Transverse colon (tissue), 4 donors: Measurements from ENCODE around the gene LMX1B. TPM values are rescaled to one million over a fixed set of nuclear protein-coding genes. Genes with fewer than 3 reads are reported as not detected.
"Not testable (repeated sequence)": the region's sequence is repeated elsewhere in the genome, so short reads cannot be mapped to it uniquely, and the experiment has no call there.

ENCODE experiments used
- DNase-seq: peaks from one replicate; pipeline ENCODE4 v3.0.0-alpha.2; 2019
- H3K27ac ChIP-seq, 4 donors: fragments of 200-600 bp; sonication (generic); 2 replicates each; pipeline ENCODE4 v1.5.1; 2016 to 2018; ENCODE audit warnings: inconsistent platforms in 4 of 4
- H3K27me3 ChIP-seq: fragments of 200-600 bp; sonication (generic); 2 replicates; pipeline ENCODE4 v1.5.1; 2017; ENCODE audit warnings: inconsistent platforms
- H3K36me3 ChIP-seq, 4 donors: fragments of 200-600 bp; sonication (generic); 2 replicates each; pipeline ENCODE4 v1.5.1; 2017 to 2019; ENCODE audit warnings: inconsistent platforms in 4 of 4
- H3K4me1 ChIP-seq, 4 donors: fragments of 200-600 bp; sonication (generic); 2 replicates each; pipeline ENCODE4 v1.5.1; 2017 to 2020; ENCODE audit warnings: inconsistent platforms in 4 of 4
- H3K4me3 ChIP-seq, 4 donors: fragments of 200-600 bp; sonication (generic); 1 replicate in 1 of 4; 2 replicates in 3 of 4; pipeline versions ENCODE4 v1.5.1 to v1.6.1; 2017 to 2019; ENCODE audit warnings: inconsistent platforms in 4 of 4
- H3K9me3 ChIP-seq, 2 donors: fragments of 200-600 bp; sonication (generic); 2 replicates each; pipeline ENCODE4 v1.5.1; 2017 to 2019; ENCODE audit warnings: inconsistent platforms in 2 of 2
- EP300 ChIP-seq: sonication (generic); formaldehyde crosslinking; IDR thresholded peaks from one replicate; pipeline ENCODE4 v1.6.1; 2017; ENCODE audit warnings: antibody characterized with exemption, low read depth
- POLR2A ChIP-seq: fragments of 450-650 bp; IDR thresholded peaks from one replicate; pipeline ENCODE4 v1.6.1; 2016; ENCODE audit warnings: antibody characterized with exemption, mild to moderate bottlenecking, moderate library complexity
- POLR2AphosphoS5 ChIP-seq, 3 donors: sonication (generic); formaldehyde crosslinking; IDR thresholded peaks; one replicate each; pipeline ENCODE4 v1.6.1; 2016; ENCODE audit warnings: antibody characterized with exemption in 3 of 3
- WGBS, 2 donors: methylation state at CpG; one replicate each; pipeline ENCODE4 v1.1.5; 2018; ENCODE audit warnings: low coverage in 1 of 2; 5-methylcytosine and 5-hydroxymethylcytosine counted together
- in situ Hi-C, 4 donors: fragments of 200-750 bp; cut with MboI; loops; one replicate each; pipeline versions ENCODE4 v1.15.0 to v1.15.1; 2017; ENCODE audit warnings: low sequenced_read_pairs in 3 of 4, low pct_ligation_motif_present in 1 of 4, low pct_unique_long_range_greater_than_20kb in 1 of 4
- intact Hi-C: fragments of 100-400 bp; cut with DNase I; formaldehyde crosslinking; loops from one replicate; pipeline ENCODE4 v1.15.1; 2023; ENCODE audit warnings: low total_unique reads
- total RNA-seq, 4 donors: library from RNA; depleted of rRNA; stranded (reverse); fragments of >200 nt; gene quantifications; one replicate each; pipeline ENCODE4 v1.1.0, GENCODE V29; 2016
- TF ChIP-seq, protein P1 (sequence below), 5 experiments: fragments of 200-600 bp in 3 of 5; fragments of 450-650 bp in 2 of 5; sonication (generic) in 3 of 5; IDR thresholded peaks; 1 replicate in 2 of 5; 2 replicates in 3 of 5; pipeline ENCODE4 v1.5.1; 2016 to 2017; ENCODE audit warnings: antibody characterized with exemption in 5 of 5, inconsistent platforms in 3 of 5, mild to moderate bottlenecking in 2 of 5, moderate library complexity in 1 of 5

Gene LMX1B
- total RNA-seq, 4 donors from 2014 or later = 0.64 TPM; not detected in 3

GRCh38 chr9:126722922-126723806 is 109.4 kb downstream of the LMX1B start:
- in situ Hi-C loops (no loop called here), intact Hi-C loops (no loop called here)
- H3K4me3 ChIP-seq = peak overlapping the region; percentile 36 to 58 (median 43)
- peak; percentile 61 for DNase-seq
- peaks cover 98% of the 10 kb centered on the region for H3K27me3 ChIP-seq
- 8% methylated on average over 51 of the region's 68 CpGs; no CpG with 5 or more reads in 1 of the 2 donors for WGBS, 2 donors
- peak overlapping the region; percentile 74 to 85 (median 80) for H3K27ac ChIP-seq
- peak; percentile 46 for TF ChIP-seq POLR2A
- peak; percentile 21 to 33 (median 22) for TF ChIP-seq POLR2AphosphoS5 (IDR thresholded peaks at IDR 0.05)
- TF ChIP-seq, protein P1, sequence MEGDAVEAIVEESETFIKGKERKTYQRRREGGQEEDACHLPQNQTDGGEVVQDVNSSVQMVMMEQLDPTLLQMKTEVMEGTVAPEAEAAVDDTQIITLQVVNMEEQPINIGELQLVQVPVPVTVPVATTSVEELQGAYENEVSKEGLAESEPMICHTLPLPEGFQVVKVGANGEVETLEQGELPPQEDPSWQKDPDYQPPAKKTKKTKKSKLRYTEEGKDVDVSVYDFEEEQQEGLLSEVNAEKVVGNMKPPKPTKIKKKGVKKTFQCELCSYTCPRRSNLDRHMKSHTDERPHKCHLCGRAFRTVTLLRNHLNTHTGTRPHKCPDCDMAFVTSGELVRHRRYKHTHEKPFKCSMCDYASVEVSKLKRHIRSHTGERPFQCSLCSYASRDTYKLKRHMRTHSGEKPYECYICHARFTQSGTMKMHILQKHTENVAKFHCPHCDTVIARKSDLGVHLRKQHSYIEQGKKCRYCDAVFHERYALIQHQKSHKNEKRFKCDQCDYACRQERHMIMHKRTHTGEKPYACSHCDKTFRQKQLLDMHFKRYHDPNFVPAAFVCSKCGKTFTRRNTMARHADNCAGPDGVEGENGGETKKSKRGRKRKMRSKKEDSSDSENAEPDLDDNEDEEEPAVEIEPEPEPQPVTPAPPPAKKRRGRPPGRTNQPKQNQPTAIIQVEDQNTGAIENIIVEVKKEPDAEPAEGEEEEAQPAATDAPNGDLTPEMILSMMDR (IDR thresholded peaks at IDR 0.05) = no peak
- TF ChIP-seq EP300 = no peak
- no peaks in the 10 kb centered on the region for H3K36me3 ChIP-seq
- H3K4me1 ChIP-seq = peaks cover 0 to 28% (median 14%) of the 10 kb centered on the region in 4 donors
- no peaks in the 10 kb centered on the region for H3K9me3 ChIP-seq

- TF ChIP-seq POLR2AphosphoS5 (IDR thresholded peaks at IDR 0.05) = no peak
- no peak for TF ChIP-seq EP300
- TF ChIP-seq POLR2A = no peak
- TF ChIP-seq, protein P1 (IDR thresholded peaks at IDR 0.05) = no peak
- Histone ChIP-seq H3K4me3 (no peak overlapping the region), H3K4me1 (peaks cover 0 to 28% (median 14%) of the 10 kb centered on the region in 4 donors), H3K27ac (peak overlapping the region in 1 of 4 donors; percentile 81), H3K9me3 (no peaks in the 10 kb centered on the region), H3K36me3 (no peaks in the 10 kb centered on the region), H3K27me3 (peaks cover 98% of the 10 kb centered on the region)
- no peak for DNase-seq
- 62 to 66% methylated on average over 7 to 14 of the region's 14 CpGs for WGBS, 2 donors
- intact Hi-C loops (no loop called here), in situ Hi-C loops (no loop called here)
Observed at GRCh38 chr9:126723807-126724172, 110.1 kb downstream of the LMX1B start.

DNA sequence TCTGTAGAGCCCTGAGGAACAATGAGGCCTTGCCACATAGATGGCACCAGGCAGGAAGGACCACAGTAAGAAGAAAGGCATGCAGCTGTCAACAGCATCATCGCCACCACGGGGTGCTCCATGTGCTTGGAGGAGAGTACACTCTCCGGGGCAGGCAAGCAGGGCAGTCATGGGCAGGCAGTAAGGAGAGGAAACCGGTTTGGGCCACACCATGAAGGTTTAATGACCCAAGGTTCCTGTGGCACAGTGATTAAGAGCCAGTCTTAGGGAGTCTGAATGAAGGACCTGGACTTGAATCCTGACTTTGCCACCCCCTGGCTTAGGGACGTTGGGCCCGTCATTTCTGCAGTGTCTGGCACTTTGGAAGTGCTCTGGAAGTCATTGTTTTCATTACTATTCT is 110.5 kb downstream of the LMX1B start:
- TF ChIP-seq POLR2A (no peak), EP300 (no peak)
- 0 to 49% methylated on average over 1 to 6 of the region's 6 CpGs for WGBS, 2 donors
- Histone ChIP-seq H3K27me3 (peaks cover 98% of the 10 kb centered on the region), H3K27ac (no peak overlapping the region), H3K36me3 (no peaks in the 10 kb centered on the region), H3K4me3 (no peak overlapping the region), H3K9me3 (no peaks in the 10 kb centered on the region), H3K4me1 (peaks cover 0 to 28% (median 14%) of the 10 kb centered on the region in 4 donors)
- intact Hi-C loops (no loop called here), in situ Hi-C loops (no loop called here)
- no peak for DNase-seq

DNA sequence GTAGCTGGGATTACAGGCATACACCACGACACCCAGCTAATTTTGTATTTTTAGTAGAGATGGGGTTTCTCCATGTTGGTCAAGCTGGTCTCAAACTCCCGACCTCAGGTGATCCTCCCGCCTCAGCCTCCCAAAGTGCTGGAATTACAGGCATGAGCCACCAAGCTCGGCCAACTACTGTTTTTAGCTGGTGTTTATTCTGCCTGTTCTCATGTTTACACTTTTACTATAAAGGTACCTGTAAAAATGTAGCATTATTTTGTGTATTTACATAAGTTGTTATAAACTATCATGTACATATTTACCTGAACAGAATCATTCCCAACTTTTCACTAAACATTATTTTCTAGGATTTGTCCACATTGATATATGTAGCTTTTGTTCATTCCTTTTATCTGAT is 111.8 kb downstream of the LMX1B start:
- H3K27ac ChIP-seq, H3K4me3 ChIP-seq, DNase-seq, in situ Hi-C loops, intact Hi-C loops, H3K36me3 ChIP-seq, H3K9me3 ChIP-seq: not testable (repeated sequence)
- 54 to 69% methylated on average over 4 of the region's 4 CpGs for WGBS, 2 donors
- Histone ChIP-seq H3K27me3 (peaks cover 95% of the 10 kb centered on the region), H3K4me1 (peaks cover 0 to 22% (median 14%) of the 10 kb centered on the region in 4 donors)

DNA sequence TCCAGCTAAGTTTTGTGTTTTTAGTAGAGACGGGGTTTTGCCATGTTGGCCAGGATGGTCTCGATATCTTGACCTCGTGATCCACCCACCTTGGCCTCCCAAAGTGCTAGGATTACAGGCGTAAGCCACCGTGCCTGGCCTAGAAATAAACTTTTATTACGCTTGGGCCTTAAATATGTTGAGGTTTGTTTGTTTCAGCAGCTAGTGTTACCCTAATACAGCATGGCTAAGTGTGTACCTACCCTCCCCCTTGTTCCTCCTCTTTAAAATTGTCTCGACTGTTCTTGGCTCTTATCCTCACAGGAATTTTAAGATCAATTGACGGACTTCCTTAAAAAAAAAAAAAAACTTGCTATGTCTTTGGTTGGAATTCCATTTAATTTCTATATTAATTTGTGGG is 114.5 kb downstream of the LMX1B start:
- 81 to 82% methylated on average over 8 of the region's 8 CpGs for WGBS, 2 donors
- H3K4me1 ChIP-seq, H3K4me3 ChIP-seq, H3K9me3 ChIP-seq, in situ Hi-C loops, intact Hi-C loops, H3K27ac ChIP-seq, DNase-seq, H3K36me3 ChIP-seq: not testable (repeated sequence)
- peaks cover 95% of the 10 kb centered on the region for H3K27me3 ChIP-seq

DNA sequence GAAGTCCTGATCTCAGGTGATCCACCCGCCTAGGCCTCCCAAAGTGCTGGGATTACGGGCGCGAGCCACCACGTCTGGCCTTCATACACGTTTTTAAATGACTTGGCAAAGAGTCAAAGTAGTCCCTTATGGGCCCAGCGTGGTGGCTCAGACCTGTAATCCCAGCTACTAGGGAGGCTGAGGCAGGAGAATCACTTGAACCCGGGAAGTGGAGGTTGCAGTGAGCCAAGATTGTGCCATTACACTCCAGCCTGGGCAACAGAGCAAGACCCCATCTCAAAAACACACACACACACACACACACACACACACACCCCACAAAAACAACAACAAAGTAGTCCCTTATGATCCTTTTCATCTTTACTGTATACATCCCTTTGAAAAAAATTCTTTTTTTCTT is 116.9 kb downstream of the LMX1B start:
- peaks cover 91% of the 10 kb centered on the region for H3K27me3 ChIP-seq
- peaks cover 11 to 13% of the 10 kb centered on the region in 2 donors for H3K9me3 ChIP-seq
- H3K4me3 ChIP-seq, DNase-seq, intact Hi-C loops, H3K4me1 ChIP-seq, H3K36me3 ChIP-seq, H3K27ac ChIP-seq, in situ Hi-C loops: not testable (repeated sequence)
- 82 to 100% methylated on average over 4 to 8 of the region's 8 CpGs for WGBS, 2 donors
